Endothelial cell of umbilical vein (primary cell): ENCODE measurements around the gene DERA. TPM values are rescaled to one million over a fixed set of nuclear protein-coding genes. Genes with fewer than 3 reads are reported as not detected.

Experiments used
- BruUV-seq: library from RNA; stranded (reverse); fragments of 400-500 nt; replicated peaks from 2 replicates; lab custom pipeline; 2021; lab: Mats Ljungman, UMichigan
- CTCF ChIA-PET: fragments of 300-600, 350-600 bp; sonication (Branson Sonifier 250); formaldehyde crosslinking; loops from one replicate; lab custom pipeline; 2021; ENCODE audit warnings: antibody characterized with exemption, inconsistent platforms; lab: Charles Lee
- POLR2A ChIA-PET: fragments of 300-600, 350-600 bp; sonication (Branson Sonifier 250); formaldehyde crosslinking; loops from one replicate; lab custom pipeline; 2021; ENCODE audit warnings: antibody characterized with exemption, inconsistent platforms; lab: Charles Lee
- DNase-seq: peaks from one replicate; pipeline ENCODE4 v3.0.0-alpha.2; 2011; ENCODE audit warnings: low read depth, low spot score
- FAIRE-seq: peaks from 2 replicates; lab custom pipeline; 2011; peaks lifted over from hg19 to GRCh38; lab: Jason Lieb, UNC
- H2AFZ ChIP-seq: 2 replicates; pipeline ENCODE4 v1.6.0; 2012; ENCODE audit warnings: low read depth, low read length, control low read depth, inconsistent platforms
- H3K27ac ChIP-seq: 2 replicates; pipeline ENCODE4 v1.5.1; 2011; ENCODE audit warnings: low read depth, mild to moderate bottlenecking, control low read depth, low read length, moderate library complexity; ENCODE audit not compliant: insufficient read depth
- H3K27me3 ChIP-seq, 2 experiments: 2 replicates each; pipeline versions ENCODE4 v1.6.0 to v1.6.1; 2011; ENCODE audit warnings: low read length in 2 of 2, mixed read lengths in 1 of 2; ENCODE audit not compliant: control insufficient read depth in 2 of 2, insufficient read depth in 2 of 2
- H3K36me3 ChIP-seq, 2 experiments: 2 replicates in 1 of 2; 3 replicates in 1 of 2; pipeline ENCODE4 v1.5.1; 2011; ENCODE audit warnings: low read length in 2 of 2, mild to moderate bottlenecking in 1 of 2, moderate library complexity in 1 of 2; ENCODE audit not compliant: control insufficient read depth in 2 of 2, insufficient read depth in 2 of 2; ENCODE audit errors: extremely low read depth in 1 of 2
- H3K4me1 ChIP-seq: 3 replicates; pipeline ENCODE4 v1.5.1; 2011; ENCODE audit warnings: mild to moderate bottlenecking, low read length; ENCODE audit not compliant: control insufficient read depth, insufficient read depth; ENCODE audit errors: extremely low read depth
- H3K4me2 ChIP-seq: 2 replicates; pipeline ENCODE4 v1.6.1; 2011; ENCODE audit warnings: low read length, control low read depth, mixed read lengths; ENCODE audit not compliant: insufficient read depth
- H3K4me3 ChIP-seq, 3 experiments: fragments of 200-600 bp in 1 of 3; sonication (generic), shearing (Covaris generic) in 1 of 3; replicated peaks in 1 of 3; 2 replicates each; pipeline ENCODE4 v1.5.1; 2011 to 2016; ENCODE audit warnings: control low read depth in 3 of 3, low read length in 3 of 3, mild to moderate bottlenecking in 2 of 3, inconsistent platforms in 1 of 3, low read depth in 1 of 3, moderate library complexity in 1 of 3; ENCODE audit not compliant: insufficient read depth in 1 of 3
- H3K79me2 ChIP-seq: 2 replicates; pipeline ENCODE4 v1.6.0; 2012; ENCODE audit warnings: low read length, inconsistent platforms; ENCODE audit not compliant: control insufficient read depth, insufficient read depth
- H3K9ac ChIP-seq: replicated peaks from 2 replicates; pipeline ENCODE3; 2011; ENCODE audit warnings: low read length, control low read depth; ENCODE audit not compliant: insufficient read depth; ENCODE audit errors: extremely low read depth
- H3K9me1 ChIP-seq: replicated peaks from 3 replicates; pipeline ENCODE4 v1.6.0; 2011; ENCODE audit warnings: mild to moderate bottlenecking, low read length; ENCODE audit not compliant: control insufficient read depth, insufficient read depth; ENCODE audit errors: extremely low read depth
- H3K9me3 ChIP-seq: replicated peaks from 2 replicates; pipeline ENCODE4 v1.5.1; 2012; ENCODE audit warnings: low read length, inconsistent platforms; ENCODE audit not compliant: control insufficient read depth, insufficient read depth
- H4K20me1 ChIP-seq: replicated peaks from 2 replicates; pipeline ENCODE3; 2011; ENCODE audit warnings: mild to moderate bottlenecking, low read length; ENCODE audit not compliant: control insufficient read depth, insufficient read depth; ENCODE audit errors: extremely low read depth
- EZH2 ChIP-seq: IDR thresholded peaks from 2 replicates; pipeline ENCODE4 v1.6.1; 2012; ENCODE audit warnings: borderline replicate concordance, low read depth, mild to moderate bottlenecking, moderate library complexity, low read length, inconsistent platforms; ENCODE audit not compliant: severe bottlenecking
- FOS ChIP-seq: IDR thresholded peaks from 2 replicates; pipeline ENCODE4 v1.6.1; 2011; ENCODE audit warnings: mild to moderate bottlenecking, low read length, moderate library complexity, borderline replicate concordance; ENCODE audit not compliant: insufficient read depth
- GATA2 ChIP-seq: IDR thresholded peaks from 2 replicates; pipeline ENCODE4 v1.7.0; 2011; ENCODE audit warnings: low read depth, mild to moderate bottlenecking, moderate library complexity, mixed read lengths, low read length; ENCODE audit not compliant: insufficient read length, insufficient read depth
- JUN ChIP-seq: IDR thresholded peaks from 2 replicates; pipeline ENCODE4 v1.6.1; 2011; ENCODE audit warnings: borderline replicate concordance, low read depth; ENCODE audit not compliant: insufficient read length, insufficient read depth
- MYC ChIP-seq: IDR thresholded peaks from one replicate; pipeline ENCODE4 v1.6.1; 2011; ENCODE audit warnings: mild to moderate bottlenecking, low read depth, low read length
- POLR2A ChIP-seq: IDR thresholded peaks from 2 replicates; pipeline ENCODE4 v1.6.1; 2012; ENCODE audit warnings: low read depth, mild to moderate bottlenecking, control low read depth, low read length
- POLR2AphosphoS5 ChIP-seq: IDR thresholded peaks from 2 replicates; pipeline ENCODE4 v1.6.1; 2012; ENCODE audit warnings: low read depth, mild to moderate bottlenecking, control low read depth, low read length, moderate library complexity; ENCODE audit not compliant: insufficient read depth
- dilution Hi-C: fragments of 300-500 bp; cut with MboI; formaldehyde crosslinking; loops from one replicate; pipeline ENCODE4 v1.15.0; 2019; ENCODE audit warnings: low sequenced_read_pairs; ENCODE audit not compliant: extremely low pct_ligation_motif_present
- intact Hi-C: fragments of 100-400 bp; cut with micrococcal nuclease; formaldehyde crosslinking; loops from one replicate; pipeline ENCODE4 v1.10.0; 2022
- polyA plus RNA-seq, 4 experiments: library from polyadenylated mRNA; depleted of rRNA in 3 of 4; stranded (reverse) in 3 of 4; unstranded in 1 of 4; fragments of >200 nt; gene quantifications; 2 replicates each; pipeline versions ENCODE4 v1.2.1 to v1.2.3, GENCODE V29; 2011 to 2012; ENCODE audit warnings: missing spikeins in 1 of 4
- total RNA-seq: library from RNA; stranded (reverse); gene quantifications from 2 replicates; pipeline ENCODE4 v1.2.3, GENCODE V29; 2021
- TF ChIP-seq, protein P1 (sequence below), 2 donors: IDR thresholded peaks; 1 replicate in 1 of 2; 2 replicates in 1 of 2; pipeline ENCODE4 v1.5.1; 2011; ENCODE audit warnings: low read length in 2 of 2, mild to moderate bottlenecking in 2 of 2, moderate library complexity in 2 of 2, control low read depth in 1 of 2, inconsistent platforms in 1 of 2, low read depth in 1 of 2; ENCODE audit not compliant: insufficient read depth in 1 of 2; ENCODE audit errors: extremely low read depth in 1 of 2
- TF ChIP-seq, protein P2 (sequence below): IDR thresholded peaks from 2 replicates; pipeline ENCODE4 v1.6.1; 2011; ENCODE audit not compliant: insufficient read depth, insufficient read length

Gene DERA
- total and polyA plus RNA-seq, 2 donors (not counting 3 experiments of a cell fraction or from before 2014, with no cell fraction given) = 19.8 to 41.5 TPM

DNA sequence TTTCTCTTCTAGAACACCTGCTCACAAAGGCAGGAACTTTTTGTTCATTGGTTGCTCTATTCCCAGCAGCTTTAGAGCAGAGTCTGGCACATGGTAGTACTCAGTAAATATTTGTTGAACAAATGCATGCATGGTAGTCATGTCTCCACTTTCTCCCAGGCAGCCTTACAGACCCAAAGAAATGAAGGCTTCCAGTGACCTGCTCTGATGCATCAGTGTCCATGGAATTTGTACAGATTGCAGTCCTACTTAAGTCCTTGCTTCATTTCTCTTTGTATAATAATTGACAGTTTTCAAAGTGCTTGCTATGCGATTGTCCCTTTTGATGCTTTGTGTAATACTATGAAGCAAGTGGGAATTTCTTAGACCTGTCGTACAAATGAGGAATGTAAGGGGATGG is 119.6 kb downstream of the DERA start:
- Histone ChIP-seq H4K20me1 (no peaks in the 10 kb centered on the region), H3K36me3 (no peaks in the 10 kb centered on the region), H3K79me2 (no peaks in the 10 kb centered on the region), H2AFZ (no peak overlapping the region), H3K9me1 (no peaks in the 10 kb centered on the region), H3K27me3 (no peaks in the 10 kb centered on the region), H3K27ac (no peak overlapping the region), H3K4me3 (no peak overlapping the region), H3K9me3 (no peaks in the 10 kb centered on the region), H3K4me2 (no peak overlapping the region), H3K9ac (no peak overlapping the region), H3K4me1 (no peaks in the 10 kb centered on the region)
- dilution Hi-C loops (no loop called here), intact Hi-C loops (no loop called here)
- no peak for FAIRE-seq
- TF ChIP-seq, protein P1, sequence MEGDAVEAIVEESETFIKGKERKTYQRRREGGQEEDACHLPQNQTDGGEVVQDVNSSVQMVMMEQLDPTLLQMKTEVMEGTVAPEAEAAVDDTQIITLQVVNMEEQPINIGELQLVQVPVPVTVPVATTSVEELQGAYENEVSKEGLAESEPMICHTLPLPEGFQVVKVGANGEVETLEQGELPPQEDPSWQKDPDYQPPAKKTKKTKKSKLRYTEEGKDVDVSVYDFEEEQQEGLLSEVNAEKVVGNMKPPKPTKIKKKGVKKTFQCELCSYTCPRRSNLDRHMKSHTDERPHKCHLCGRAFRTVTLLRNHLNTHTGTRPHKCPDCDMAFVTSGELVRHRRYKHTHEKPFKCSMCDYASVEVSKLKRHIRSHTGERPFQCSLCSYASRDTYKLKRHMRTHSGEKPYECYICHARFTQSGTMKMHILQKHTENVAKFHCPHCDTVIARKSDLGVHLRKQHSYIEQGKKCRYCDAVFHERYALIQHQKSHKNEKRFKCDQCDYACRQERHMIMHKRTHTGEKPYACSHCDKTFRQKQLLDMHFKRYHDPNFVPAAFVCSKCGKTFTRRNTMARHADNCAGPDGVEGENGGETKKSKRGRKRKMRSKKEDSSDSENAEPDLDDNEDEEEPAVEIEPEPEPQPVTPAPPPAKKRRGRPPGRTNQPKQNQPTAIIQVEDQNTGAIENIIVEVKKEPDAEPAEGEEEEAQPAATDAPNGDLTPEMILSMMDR (IDR thresholded peaks at IDR 0.05; ENCODE audit: extremely low read depth in 1 of 2, insufficient read depth in 1 of 2, low read depth in 1 of 2, low read length in 2 of 2) = no peak
- no peak for TF ChIP-seq POLR2A
- no peak for TF ChIP-seq FOS
- no peak for TF ChIP-seq EZH2
- TF ChIP-seq JUN = no peak
- no peak for TF ChIP-seq GATA2
- TF ChIP-seq POLR2AphosphoS5 = no peak
- TF ChIP-seq MYC = no peak
- TF ChIP-seq, protein P2, sequence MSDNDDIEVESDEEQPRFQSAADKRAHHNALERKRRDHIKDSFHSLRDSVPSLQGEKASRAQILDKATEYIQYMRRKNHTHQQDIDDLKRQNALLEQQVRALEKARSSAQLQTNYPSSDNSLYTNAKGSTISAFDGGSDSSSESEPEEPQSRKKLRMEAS = no peak
- DNase-seq = no peak
- ChIA-PET CTCF (interaction anchor here (1.1 kb wide), 1 partner anchor 10 kb away, joined by 3 read pairs; no protein-coding TSS in a partner anchor), POLR2A (no interaction called here)
- BruUV-seq = no TSS peak
